GM06990 (cell line): ENCODE results near the gene DTX1.

Experiments used
- DNase-seq: peaks from one replicate; pipeline ENCODE4 v3.0.0-alpha.2; 2011; ENCODE audit not compliant: insufficient read length; ENCODE audit errors: extremely low read depth
- H3K27me3 ChIP-seq: replicated peaks from 2 replicates; pipeline ENCODE4 v1.6.0; 2011; ENCODE audit warnings: low read length; ENCODE audit not compliant: control insufficient read depth, insufficient read depth
- H3K36me3 ChIP-seq: 2 replicates; pipeline ENCODE4 v1.5.1; 2011; ENCODE audit warnings: low read length; ENCODE audit not compliant: control insufficient read depth, insufficient read depth
- H3K4me3 ChIP-seq: replicated peaks from 2 replicates; pipeline ENCODE4 v1.5.1; 2011; ENCODE audit warnings: low read depth, mild to moderate bottlenecking, control low read depth, low read length
- CTCF ChIP-seq: IDR thresholded peaks from 2 replicates; pipeline ENCODE4 v1.5.1; 2011; ENCODE audit warnings: low read length, control low read depth, mild to moderate bottlenecking, inconsistent platforms; ENCODE audit not compliant: insufficient read depth, poor library complexity, severe bottlenecking

The DTX1 gene

GRCh38 chr12:113060336-113060960, 3.9 kb downstream of the DTX1 start:
- Histone ChIP-seq H3K4me3 (no peak overlapping the region), H3K27me3 (no peaks in the 10 kb centered on the region; the same call in 1 of the 2 replicates), H3K36me3 (no peaks in the 10 kb centered on the region)
- no peak for DNase-seq
- no peak for TF ChIP-seq CTCF

DNA sequence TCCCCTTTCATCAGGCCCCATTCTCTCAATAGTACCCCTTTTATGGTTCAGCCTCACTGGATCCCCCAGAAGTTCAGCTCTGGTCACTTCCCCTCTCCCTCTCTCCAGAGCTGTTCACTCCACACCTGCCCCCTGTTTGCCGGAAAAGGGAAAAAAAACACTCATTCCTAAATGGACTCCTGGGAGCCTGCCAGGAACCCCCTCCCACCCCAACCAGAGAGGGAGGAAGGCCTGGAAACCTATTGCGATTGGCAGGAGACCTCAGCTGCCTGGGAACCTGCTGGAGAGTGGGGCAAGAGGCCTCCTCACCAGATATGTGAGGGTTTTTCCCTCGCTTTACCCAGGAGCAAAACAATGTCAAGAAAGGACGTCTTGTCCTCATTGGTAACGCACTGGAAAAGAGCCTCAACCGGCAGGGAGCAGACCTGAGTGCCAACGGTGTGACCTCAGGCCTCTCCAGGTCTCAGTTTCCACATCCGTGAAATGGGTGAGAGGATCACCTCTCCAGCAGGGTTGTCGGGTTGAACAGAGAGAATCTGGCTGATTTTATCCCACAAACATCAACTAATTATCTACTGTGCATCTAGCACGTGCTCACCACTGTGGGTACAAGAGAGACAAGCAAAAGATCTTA, 4.6 kb downstream of the DTX1 start:
- TF ChIP-seq CTCF: no peak
- Histone ChIP-seq H3K4me3 (no peak overlapping the region), H3K27me3 (no peaks in the 10 kb centered on the region; the same call in 1 of the 2 replicates)

DNA sequence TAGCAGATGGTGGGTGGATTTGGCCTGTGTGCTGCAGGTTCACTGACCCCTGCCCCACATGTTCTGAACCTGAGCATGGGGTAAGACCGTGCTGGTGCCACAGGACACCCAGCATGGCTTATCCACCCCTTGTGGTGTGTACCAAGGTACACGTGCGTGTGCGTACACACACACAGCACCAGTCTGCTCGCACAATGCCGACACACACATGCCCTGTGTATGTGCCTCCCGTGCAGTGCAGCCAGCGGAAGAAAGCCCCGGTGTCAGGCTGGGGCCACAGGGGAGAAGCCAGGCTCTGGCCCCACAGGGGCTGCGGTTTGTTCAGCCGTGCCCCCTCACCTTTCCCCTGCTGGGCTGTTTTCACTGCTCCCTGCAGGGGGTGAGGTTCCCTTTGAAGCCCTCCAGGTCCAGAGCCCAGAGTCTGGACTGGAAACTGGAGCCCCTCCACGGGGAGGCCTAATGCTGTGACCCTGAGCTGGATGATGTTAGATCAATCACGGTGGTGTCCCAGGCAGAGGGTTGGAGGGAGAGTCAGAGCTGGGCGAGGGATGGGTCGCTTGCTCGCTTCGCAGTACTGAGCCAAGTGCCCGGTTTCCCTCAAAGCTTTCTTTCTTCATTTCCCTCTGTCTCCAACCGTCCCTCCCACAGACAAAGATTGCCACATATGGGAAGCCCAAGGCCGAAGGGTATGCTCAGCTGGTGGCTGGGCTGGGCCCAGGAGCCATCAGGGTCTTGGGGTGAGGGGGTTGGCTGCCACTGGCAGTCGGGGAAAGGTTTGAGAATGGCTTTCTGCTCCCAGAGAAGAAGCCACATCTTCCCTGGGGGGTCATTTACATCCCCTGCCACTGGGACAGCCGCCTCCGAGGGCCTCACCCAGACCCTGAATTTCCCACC, 6.2 kb downstream of the DTX1 start:
- DNase-seq: no peak
- H3K36me3 ChIP-seq: no peaks in the 10 kb centered on the region
- no peak overlapping the region for H3K4me3 ChIP-seq
- no peak for TF ChIP-seq CTCF
- no peaks in the 10 kb centered on the region; the same call in 1 of the 2 replicates for H3K27me3 ChIP-seq

More for the DNA sequence above, 4.6 kb downstream of the DTX1 start:
- DNase-seq: no peak
- no peaks in the 10 kb centered on the region for H3K36me3 ChIP-seq

GRCh38 chr12:113063396-113064350, 7.1 kb downstream of the DTX1 start:
- no peak for DNase-seq
- TF ChIP-seq CTCF: no peak
- Histone ChIP-seq H3K36me3 (no peaks in the 10 kb centered on the region), H3K4me3 (no peak overlapping the region), H3K27me3 (no peaks in the 10 kb centered on the region)

GRCh38 chr12:113064395-113065125, 8.0 kb downstream of the DTX1 start:
- Histone ChIP-seq H3K27me3 (no peaks in the 10 kb centered on the region), H3K36me3 (no peaks in the 10 kb centered on the region), H3K4me3 (no peak overlapping the region)
- no peak for TF ChIP-seq CTCF
- no peak for DNase-seq
